Measurements from ENCODE around the gene CCDC174. TPM values are rescaled to one million over a fixed set of nuclear protein-coding genes. Genes with fewer than 3 reads are reported as not detected.

CCDC174 gene
- polyA plus RNA-seq, 3 donors, result 32.4 to 41.3 (median 36.3) TPM

Other genes starting within 250 kb of the CCDC174 start
- gene SLC6A6, start 249.2 kb upstream of the CCDC174 start, polyA plus RNA-seq (ENCODE audit: insufficient read length in 3 of 3), result 10 to 100 TPM; 17.3 to 26.9 (median 18.8) TPM
- 1 to 10 TPM; 1.2 to 2.2 (median 1.2) TPM for gene GRIP2, start 111.4 kb upstream of the CCDC174 start, polyA plus RNA-seq (ENCODE audit: insufficient read length in 3 of 3)
- under 1 TPM; 0.30 to 0.34 (median 0.32) TPM for gene C3orf20, start 23.4 kb downstream of the CCDC174 start, polyA plus RNA-seq (ENCODE audit: insufficient read length in 3 of 3)
- 10 to 100 TPM; 21.5 to 27.7 (median 22.9) TPM for gene FGD5, start 167.2 kb downstream of the CCDC174 start, polyA plus RNA-seq (ENCODE audit: insufficient read length in 3 of 3)